Small intestine (tissue), 7 donors: Measurements from ENCODE around the gene MGST2. TPM values are rescaled to one million over a fixed set of nuclear protein-coding genes. Genes with fewer than 3 reads are reported as not detected.

Experiments
- DNase-seq, 2 donors: peaks; one replicate each; pipeline versions ENCODE4 v3.0.0 to v3.0.0-alpha.2; 2013
- FAIRE-seq: peaks from 2 replicates; lab custom pipeline; 2012; peaks lifted over from hg19 to GRCh38; lab: Jason Lieb, UNC
- H3K27ac ChIP-seq, 3 donors: one replicate each; pipeline ENCODE4 v1.5.1; 2013; ENCODE audit warnings: low read length in 2 of 3, mild to moderate bottlenecking in 2 of 3, control low read depth in 1 of 3, inconsistent platforms in 1 of 3, low read depth in 1 of 3, moderate library complexity in 1 of 3
- H3K27me3 ChIP-seq, 3 donors: one replicate each; pipeline ENCODE4 v1.6.1; 2013; ENCODE audit warnings: low read length in 3 of 3, inconsistent platforms in 1 of 3; ENCODE audit not compliant: control insufficient read depth in 3 of 3, insufficient read depth in 3 of 3
- H3K36me3 ChIP-seq, 3 donors: one replicate each; pipeline ENCODE4 v1.6.1; 2013; ENCODE audit warnings: low read length in 3 of 3, inconsistent platforms in 1 of 3, low read depth in 1 of 3, mild to moderate bottlenecking in 1 of 3, moderate library complexity in 1 of 3; ENCODE audit not compliant: control insufficient read depth in 3 of 3, insufficient read depth in 2 of 3
- H3K4me1 ChIP-seq, 3 donors: one replicate each; pipeline ENCODE4 v1.6.1; 2013; ENCODE audit warnings: low read length in 2 of 3, inconsistent platforms in 1 of 3, low read depth in 1 of 3, mild to moderate bottlenecking in 1 of 3, moderate library complexity in 1 of 3; ENCODE audit not compliant: control insufficient read depth in 3 of 3, insufficient read depth in 2 of 3
- H3K4me3 ChIP-seq, 3 donors: one replicate each; pipeline ENCODE4 v1.5.1; 2013; ENCODE audit warnings: low read length in 3 of 3, control low read depth in 1 of 3, inconsistent platforms in 1 of 3, low read depth in 1 of 3, mild to moderate bottlenecking in 1 of 3, moderate library complexity in 1 of 3
- H3K9me3 ChIP-seq, 2 donors: one replicate each; pipeline ENCODE4 v1.6.1; 2013; ENCODE audit warnings: low read depth in 1 of 2, low read length in 1 of 2; ENCODE audit not compliant: control insufficient read depth in 2 of 2, insufficient read depth in 1 of 2
- WGBS, 3 donors: extraction: QIAGEN DNeasy Blood & Tissue Kit; methylation state at CpG; one replicate each; pipeline ENCODE4 v1.1.7; 2013; 5-methylcytosine and 5-hydroxymethylcytosine counted together
- polyA plus RNA-seq, 4 donors: library from polyadenylated mRNA; stranded (reverse) in 3 of 4; unstranded in 1 of 4; fragments of 200-250 nt in 3 of 4; fragments of 120-200 nt in 1 of 4; gene quantifications; one replicate each; pipeline versions ENCODE4 v1.2.1 to v1.2.3, GENCODE V29; 2013
- donor health status: healthy with polysubstance abuse.
- donor health status: control.
- donor health status: control.
- donor health status: Bipolar disorder and iron deficiency.
- donor health status: healthy.

The MGST2 gene
- polyA plus RNA-seq, 4 donors, result 120 to 225 (median 211) TPM

GRCh38 chr4:139734201-139734874 lies 68.7 kb downstream of the MGST2 start:
- Histone ChIP-seq H3K27me3 (no peaks in the 10 kb centered on the region), H3K4me3 (peak overlapping the region in 2 of 3 donors; percentile 6 to 44), H3K27ac (peak overlapping the region in 2 of 3 donors; percentile 22 to 67), H3K36me3 (peaks cover 0 to 8% (median 0%) of the 10 kb centered on the region in 3 donors), H3K4me1 (peaks cover 0 to 3% (median 3%) of the 10 kb centered on the region in 3 donors), H3K9me3 (no peaks in the 10 kb centered on the region)
- FAIRE-seq, result no peak
- WGBS, 3 donors, result 16 to 28% (median 26%) methylated on average over 13 to 14 of the region's 14 CpGs
- peak in 1 of 2 donors; percentile 25 for DNase-seq

GRCh38 chr4:139734875-139735380 lies 69.3 kb downstream of the MGST2 start:
- FAIRE-seq, result no peak
- DNase-seq, result peak; percentile 50 to 91
- Histone ChIP-seq H3K36me3 (peaks cover 0 to 6% (median 0%) of the 10 kb centered on the region in 3 donors), H3K27me3 (no peaks in the 10 kb centered on the region), H3K4me1 (peaks cover 0 to 3% (median 3%) of the 10 kb centered on the region in 3 donors), H3K4me3 (peak overlapping the region in 2 of 3 donors; percentile 6 to 45), H3K27ac (peak overlapping the region in 2 of 3 donors; percentile 22 to 67), H3K9me3 (no peaks in the 10 kb centered on the region)
- WGBS, 3 donors, result 1 to 4% (median 4%) methylated on average over 28 to 42 of the region's 42 CpGs

- H3K27ac ChIP-seq, result peak overlapping the region in 2 of 3 donors; percentile 22 to 65
- H3K27me3 ChIP-seq, result no peaks in the 10 kb centered on the region
- peaks cover 0 to 2% (median 0%) of the 10 kb centered on the region in 3 donors for H3K36me3 ChIP-seq
- no peak for FAIRE-seq
- WGBS, 3 donors, result 31 to 80% (median 51%) methylated on average over 40 to 59 of the region's 59 CpGs
- peak overlapping the region in 1 of 3 donors; percentile 45 for H3K4me3 ChIP-seq
- H3K4me1 ChIP-seq, result peaks cover 0 to 8% (median 3%) of the 10 kb centered on the region in 3 donors
- no peaks in the 10 kb centered on the region for H3K9me3 ChIP-seq
- peak in 1 of 2 donors; percentile 39 for DNase-seq
These were observed 70.0 kb downstream of the MGST2 start for GRCh38 chr4:139735381-139736273.

GRCh38 chr4:139736274-139736660 lies 70.6 kb downstream of the MGST2 start:
- H3K4me1 ChIP-seq, result peaks cover 0 to 13% (median 6%) of the 10 kb centered on the region in 3 donors
- FAIRE-seq, result no peak
- no peak overlapping the region for H3K27ac ChIP-seq
- H3K27me3 ChIP-seq, result no peaks in the 10 kb centered on the region
- no peak overlapping the region for H3K4me3 ChIP-seq
- 88 to 96% (median 91%) methylated on average over 5 of the region's 5 CpGs for whole genome bisulfite sequencing, 3 donors
- H3K36me3 ChIP-seq, result peaks cover 0 to 6% (median 0%) of the 10 kb centered on the region in 3 donors
- H3K9me3 ChIP-seq, result no peaks in the 10 kb centered on the region
- no peak for DNase-seq

- no peak overlapping the region for H3K27ac ChIP-seq
- DNase-seq (no peak), FAIRE-seq (no peak)
- no peaks in the 10 kb centered on the region for H3K9me3 ChIP-seq
- H3K4me1 ChIP-seq, result peaks cover 0 to 13% (median 6%) of the 10 kb centered on the region in 3 donors
- 91 to 94% (median 92%) methylated on average over 2 of the region's 2 CpGs for WGBS, 3 donors
- H3K27me3 ChIP-seq, result no peaks in the 10 kb centered on the region
- H3K4me3 ChIP-seq, result no peak overlapping the region
- H3K36me3 ChIP-seq, result peaks cover 0 to 6% (median 0%) of the 10 kb centered on the region in 3 donors
These were observed 71.0 kb downstream of the MGST2 start for GRCh38 chr4:139736661-139737060.

GRCh38 chr4:139738846-139739613 lies 73.4 kb downstream of the MGST2 start:
- no peak for FAIRE-seq
- H3K4me1 ChIP-seq, result peaks cover 0 to 13% (median 6%) of the 10 kb centered on the region in 3 donors
- DNase-seq, result no peak
- WGBS, 3 donors, result 89 to 95% (median 90%) methylated on average over 2 of the region's 2 CpGs
- no peak overlapping the region for H3K27ac ChIP-seq
- H3K27me3 ChIP-seq, result no peaks in the 10 kb centered on the region
- peaks cover 0 to 6% (median 0%) of the 10 kb centered on the region in 3 donors for H3K36me3 ChIP-seq
- no peaks in the 10 kb centered on the region for H3K9me3 ChIP-seq
- H3K4me3 ChIP-seq, result no peak overlapping the region

- H3K4me3 ChIP-seq, result no peak overlapping the region
- H3K36me3 ChIP-seq, result peaks cover 0 to 6% (median 0%) of the 10 kb centered on the region in 3 donors
- no peaks in the 10 kb centered on the region for H3K9me3 ChIP-seq
- DNase-seq, result no peak
- FAIRE-seq, result no peak
- no peaks in the 10 kb centered on the region for H3K27me3 ChIP-seq
- peak overlapping the region in 2 of 3 donors; percentile 23 to 56 for H3K27ac ChIP-seq
- peaks cover 0 to 10% (median 6%) of the 10 kb centered on the region in 3 donors for H3K4me1 ChIP-seq
- 63 to 72% (median 65%) methylated on average over 5 of the region's 5 CpGs for WGBS, 3 donors
These were observed 74.5 kb downstream of the MGST2 start for GRCh38 chr4:139740121-139740520.
